Measurements from ENCODE around the gene GRM4.

Gene GRM4

GRCh38 chr6:33975661-33976436 is 170.0 kb downstream of the GRM4 start:
- DNase-seq: no peak

GRCh38 chr6:33974471-33974870 is 171.4 kb downstream of the GRM4 start:
- no peak for DNase-seq

GRCh38 chr6:33974030-33974429 is 171.9 kb downstream of the GRM4 start:
- no peak for DNase-seq

- no peak for DNase-seq
These were observed 174.3 kb downstream of the GRM4 start for GRCh38 chr6:33971580-33971979.
